Activated T-cell treated with anti-CD3 and anti-CD28 coated beads, Interleukin-2, amount 50 U/mL, for 72 hours (primary cell): ENCODE data around the gene SLC27A4. TPM values are rescaled to one million over a fixed set of nuclear protein-coding genes. Genes with fewer than 3 reads are reported as not detected.

Source experiments
- ATAC-seq, 2 donors: fragments of 150-1000 bp; cut with Tn5 transposase; replicated peaks in 1 of 2; 2 replicates each; pipeline ENCODE4 v1.10.0; 2021; ENCODE audit warnings: moderate library complexity in 2 of 2, mild to moderate bottlenecking in 1 of 2
- DNase-seq, 2 donors: peaks; one replicate each; pipeline ENCODE4 v3.0.0; 2021 to 2022; ENCODE audit warnings: mixed read lengths in 1 of 2
- H3K27ac Mint-ChIP-seq: one replicate; pipeline ENCODE4 v1.8.0; 2022; ENCODE audit warnings: mild to moderate bottlenecking, moderate library complexity, mixed read lengths
- H3K27me3 Mint-ChIP-seq: one replicate; pipeline ENCODE4 v1.8.0; 2022; ENCODE audit warnings: low read depth, mixed read lengths
- H3K36me3 Mint-ChIP-seq, 2 donors: one replicate each; pipeline ENCODE4 v1.8.0; 2022; ENCODE audit warnings: mixed read lengths in 2 of 2, mild to moderate bottlenecking in 1 of 2; ENCODE audit not compliant: insufficient read depth in 2 of 2
- H3K4me1 Mint-ChIP-seq: one replicate; pipeline ENCODE4 v1.8.0; 2022; ENCODE audit warnings: low read depth, mixed read lengths
- H3K4me3 Mint-ChIP-seq, 2 donors: one replicate each; pipeline ENCODE4 v1.8.0; 2022; ENCODE audit warnings: mild to moderate bottlenecking in 2 of 2, mixed read lengths in 2 of 2, moderate library complexity in 2 of 2
- H3K9me3 Mint-ChIP-seq, 2 donors: one replicate each; pipeline ENCODE4 v1.8.0; 2022; ENCODE audit warnings: mixed read lengths in 2 of 2
- total RNA-seq, 2 donors: library from RNA; stranded (reverse); gene quantifications; one replicate each; pipeline ENCODE4 v1.2.3, GENCODE V29; 2022

SLC27A4 gene
- total RNA-seq, 2 donors from 2014 or later = 10.2 to 10.8 TPM

DNA sequence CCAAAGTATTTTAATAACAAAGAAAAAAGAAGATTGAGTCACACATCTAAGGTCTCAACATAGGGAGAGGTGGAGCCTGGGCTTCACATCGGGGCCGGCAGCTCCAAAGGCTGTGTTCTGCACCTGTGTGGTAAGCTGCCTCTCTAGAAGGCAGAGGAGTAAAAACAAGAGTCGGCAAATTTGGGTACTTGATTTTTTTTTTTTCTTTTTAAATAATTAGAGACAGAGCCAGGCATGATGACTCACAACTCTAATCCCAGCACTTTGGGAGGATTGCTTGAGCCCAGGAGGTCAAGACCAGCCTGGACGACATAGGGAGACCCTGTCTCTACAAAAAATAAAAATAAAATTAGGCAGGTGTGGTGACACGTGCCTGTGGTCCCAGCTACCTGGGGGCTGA, 35.5 kb downstream of the SLC27A4 start:
- Mint-ChIP-seq H3K4me3 (no peak overlapping the region), H3K27ac (no peak overlapping the region), H3K27me3 (no peaks in the 10 kb centered on the region), H3K36me3 (peaks cover 5 to 16% of the 10 kb centered on the region in 2 donors), H3K4me1 (peaks cover 22% of the 10 kb centered on the region), H3K9me3 (no peaks in the 10 kb centered on the region)
- DNase-seq (no peak), ATAC-seq (no peak)

DNA sequence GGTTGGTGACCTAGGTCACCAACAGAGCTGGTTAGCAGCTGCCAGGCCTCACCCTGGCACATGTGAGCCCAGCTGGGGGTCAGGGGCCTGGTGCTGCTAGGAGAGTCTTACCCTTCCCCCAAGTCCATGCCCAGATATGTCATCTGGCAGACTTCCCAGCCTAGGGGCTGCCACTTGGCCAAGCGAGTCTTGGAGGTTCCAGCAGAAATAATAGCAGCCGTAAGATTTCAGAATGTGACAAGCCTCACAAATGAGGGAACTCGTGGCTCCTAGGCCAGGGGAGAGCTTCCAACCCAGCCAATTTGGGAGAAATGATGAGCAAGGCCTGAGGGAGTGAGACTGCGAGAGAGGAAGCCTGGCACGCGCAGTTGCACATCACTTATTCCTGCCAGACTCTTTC, 41.9 kb downstream of the SLC27A4 start:
- ATAC-seq (no peak), DNase-seq (no peak)
- H3K36me3 Mint-ChIP-seq = peaks cover 0 to 11% of the 10 kb centered on the region in 2 donors
- no peaks in the 10 kb centered on the region for H3K27me3 Mint-ChIP-seq
- no peaks in the 10 kb centered on the region for H3K9me3 Mint-ChIP-seq
- H3K27ac Mint-ChIP-seq = no peak overlapping the region
- no peaks in the 10 kb centered on the region for H3K4me1 Mint-ChIP-seq
- H3K4me3 Mint-ChIP-seq = no peak overlapping the region

DNA sequence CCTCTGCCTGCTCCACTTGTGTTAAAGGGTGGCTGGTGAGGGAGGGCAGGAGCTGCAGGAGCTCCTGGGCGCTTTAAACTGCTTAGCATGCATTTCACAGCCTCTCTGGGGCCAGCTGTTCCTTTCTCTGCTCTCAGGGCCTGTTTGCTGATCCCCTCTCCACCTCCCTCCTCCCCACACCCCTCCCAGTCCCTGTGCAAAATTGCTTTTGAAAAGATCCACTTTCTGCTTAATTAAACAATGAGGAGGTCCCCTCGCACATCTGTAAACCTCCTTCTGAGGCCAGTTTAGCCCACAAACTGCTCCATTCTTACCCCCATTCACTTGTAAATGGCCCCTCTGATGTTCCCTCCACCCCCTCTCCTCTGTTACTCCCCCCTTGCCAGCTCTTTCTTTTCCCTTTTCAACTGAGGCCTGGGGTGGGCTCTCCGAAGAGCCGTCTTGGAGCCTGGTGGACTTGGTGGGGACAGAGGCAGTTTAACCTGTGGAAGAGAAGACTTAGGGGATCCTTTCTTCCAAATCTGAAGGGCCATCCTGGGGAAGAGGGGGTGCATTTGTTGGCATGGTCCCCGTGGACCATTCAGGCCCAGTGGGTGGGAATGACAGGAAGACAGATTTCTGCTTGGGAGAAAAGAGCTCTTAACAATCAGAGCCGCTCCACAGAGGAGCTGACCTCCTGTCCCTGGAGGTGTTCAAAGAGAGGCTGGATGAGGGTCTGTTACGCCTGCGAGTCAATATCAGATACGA, 42.9 kb downstream of the SLC27A4 start:
- H3K9me3 Mint-ChIP-seq = no peaks in the 10 kb centered on the region
- ATAC-seq = no peak
- peaks cover 0 to 9% of the 10 kb centered on the region in 2 donors for H3K36me3 Mint-ChIP-seq
- H3K4me3 Mint-ChIP-seq = no peak overlapping the region
- DNase-seq = no peak
- H3K27ac Mint-ChIP-seq = no peak overlapping the region
- H3K27me3 Mint-ChIP-seq = no peaks in the 10 kb centered on the region
- no peaks in the 10 kb centered on the region for H3K4me1 Mint-ChIP-seq

DNA sequence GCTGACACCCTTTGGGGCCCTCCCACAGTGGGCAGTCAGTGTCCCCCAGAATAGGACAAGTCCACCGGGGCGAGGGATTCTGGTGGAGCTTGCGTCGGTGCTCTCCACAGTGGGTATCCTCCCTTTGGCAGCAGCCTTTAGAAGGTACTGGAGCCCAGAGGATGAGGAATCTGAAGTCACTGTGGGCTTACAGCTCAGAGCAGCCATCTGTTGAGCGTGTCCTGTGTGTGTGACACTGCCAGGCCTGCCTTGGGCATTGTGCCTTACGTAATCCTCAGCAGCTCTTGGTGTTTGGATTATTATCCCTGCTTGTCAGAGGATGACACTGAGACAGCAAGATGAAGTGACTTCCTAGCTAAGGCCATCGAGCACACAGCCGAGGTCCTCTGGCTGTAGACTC, 43.5 kb downstream of the SLC27A4 start:
- DNase-seq = no peak
- H3K27ac Mint-ChIP-seq = no peak overlapping the region
- H3K27me3 Mint-ChIP-seq = no peaks in the 10 kb centered on the region
- peaks cover 0 to 9% of the 10 kb centered on the region in 2 donors for H3K36me3 Mint-ChIP-seq
- H3K9me3 Mint-ChIP-seq = no peaks in the 10 kb centered on the region
- H3K4me1 Mint-ChIP-seq = no peaks in the 10 kb centered on the region
- no peak overlapping the region for H3K4me3 Mint-ChIP-seq
- ATAC-seq = no peak

DNA sequence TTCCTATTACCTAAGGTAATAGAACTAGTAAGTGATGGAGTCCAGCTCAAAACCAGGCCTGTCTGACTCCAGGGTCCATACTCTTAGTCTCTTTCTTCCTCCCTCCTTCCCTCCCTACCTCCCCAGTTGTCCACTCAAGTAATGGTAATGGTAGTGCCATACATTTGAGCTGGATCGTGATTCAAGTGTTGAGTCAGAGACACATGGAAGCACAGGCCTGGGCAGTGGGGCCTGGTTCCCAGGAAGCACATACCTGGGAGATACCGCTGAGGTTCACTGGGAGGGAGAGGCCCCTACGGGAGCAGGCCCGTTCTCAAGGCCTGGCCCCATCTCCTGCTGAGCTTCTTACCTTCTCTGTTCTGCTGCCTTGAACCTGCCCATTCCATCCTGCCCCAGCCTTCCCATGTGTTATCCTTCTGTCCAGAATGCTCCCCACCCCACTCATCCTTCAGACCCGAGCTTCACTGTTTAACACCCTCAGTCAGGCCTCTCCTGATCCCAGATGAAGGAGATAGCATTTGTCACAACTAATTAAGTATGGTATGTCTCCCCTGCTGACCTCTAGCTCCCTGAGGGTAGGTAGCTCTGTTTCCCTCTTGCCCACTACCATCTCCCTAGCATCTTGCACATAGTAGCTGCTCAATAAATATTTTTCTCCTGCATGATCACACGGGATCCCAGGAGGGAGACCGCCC, 44.6 kb downstream of the SLC27A4 start:
- H3K9me3 Mint-ChIP-seq = no peaks in the 10 kb centered on the region
- peaks cover 0 to 3% of the 10 kb centered on the region in 2 donors for H3K36me3 Mint-ChIP-seq
- ATAC-seq = no peak
- H3K4me3 Mint-ChIP-seq = no peak overlapping the region
- H3K4me1 Mint-ChIP-seq = no peaks in the 10 kb centered on the region
- H3K27me3 Mint-ChIP-seq = no peaks in the 10 kb centered on the region
- DNase-seq = no peak
- no peak overlapping the region for H3K27ac Mint-ChIP-seq

DNA sequence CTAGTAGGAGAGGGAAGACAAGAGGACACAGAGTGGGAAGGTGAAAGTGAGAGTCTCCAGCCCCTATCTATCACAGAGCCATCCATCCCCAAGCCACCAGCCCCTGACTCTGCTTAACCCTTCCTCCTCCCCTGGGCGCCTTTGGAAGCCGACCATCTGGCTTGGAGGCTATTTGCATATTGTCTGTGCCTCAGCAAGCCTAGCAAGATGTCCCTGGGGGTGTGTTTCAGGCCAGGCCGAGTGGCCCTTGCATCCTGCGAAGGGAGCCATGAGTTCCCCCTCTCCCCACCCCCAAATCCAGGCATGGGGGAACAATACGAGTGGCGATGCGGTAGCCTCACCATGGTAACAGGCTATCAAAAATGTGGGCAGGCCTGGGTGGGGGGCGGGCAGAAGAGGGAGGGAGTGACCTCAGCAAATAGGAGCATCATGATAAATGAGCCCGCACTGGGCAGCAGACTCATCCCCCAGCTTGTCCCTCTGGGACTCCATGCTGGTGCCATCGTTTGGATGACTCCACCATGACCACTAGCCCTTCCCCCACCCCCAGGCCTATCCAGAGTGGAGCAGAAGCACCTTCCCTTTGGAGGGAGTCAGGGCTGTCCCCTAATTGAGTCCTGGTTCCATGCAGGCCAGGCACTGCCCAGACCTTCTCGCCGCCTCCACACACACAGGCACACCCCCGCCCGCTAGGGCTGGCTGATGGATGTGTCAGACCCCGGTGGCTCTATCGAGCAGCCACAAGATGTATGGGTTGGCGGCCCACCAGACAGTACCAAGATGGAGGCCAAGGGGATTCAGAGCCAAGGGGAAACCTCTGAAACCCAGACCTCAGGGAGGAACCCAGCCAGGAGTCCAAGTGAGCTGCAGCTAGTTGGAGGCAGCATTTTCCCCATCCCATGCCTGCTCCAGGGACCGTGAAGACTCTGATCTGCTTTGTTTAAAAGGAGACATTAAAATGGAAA, 45.5 kb downstream of the SLC27A4 start:
- Mint-ChIP-seq H3K4me3 (no peak overlapping the region), H3K9me3 (no peaks in the 10 kb centered on the region), H3K27ac (no peak overlapping the region), H3K27me3 (no peaks in the 10 kb centered on the region), H3K36me3 (peaks cover 0 to 3% of the 10 kb centered on the region in 2 donors), H3K4me1 (no peaks in the 10 kb centered on the region)
- no peak for DNase-seq
- no peak for ATAC-seq

DNA sequence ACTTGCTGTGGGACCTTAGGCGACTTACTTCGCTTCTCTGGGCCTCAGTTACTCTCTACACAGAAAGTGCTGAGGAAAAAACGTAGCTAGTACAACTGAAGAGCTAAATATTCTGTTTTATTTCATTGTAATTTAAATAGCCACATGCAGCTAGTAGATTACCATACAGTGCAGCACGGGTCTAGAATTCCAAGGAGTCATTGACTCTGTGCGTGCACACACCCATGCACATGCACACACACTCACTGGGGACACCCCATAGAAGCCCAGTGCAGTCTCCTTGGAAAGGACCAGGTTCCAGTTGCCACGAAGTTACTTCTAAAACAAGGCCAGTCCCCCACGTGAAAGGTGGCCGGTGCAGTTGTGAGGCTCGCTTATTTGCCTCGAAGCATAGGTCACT, 47.8 kb downstream of the SLC27A4 start:
- H3K9me3 Mint-ChIP-seq = no peaks in the 10 kb centered on the region
- ATAC-seq = no peak
- H3K4me3 Mint-ChIP-seq = no peak overlapping the region
- DNase-seq = no peak
- no peaks in the 10 kb centered on the region for H3K27me3 Mint-ChIP-seq
- no peaks in the 10 kb centered on the region for H3K4me1 Mint-ChIP-seq
- no peak overlapping the region for H3K27ac Mint-ChIP-seq
- H3K36me3 Mint-ChIP-seq = peaks cover 0 to 2% of the 10 kb centered on the region in 2 donors

DNA sequence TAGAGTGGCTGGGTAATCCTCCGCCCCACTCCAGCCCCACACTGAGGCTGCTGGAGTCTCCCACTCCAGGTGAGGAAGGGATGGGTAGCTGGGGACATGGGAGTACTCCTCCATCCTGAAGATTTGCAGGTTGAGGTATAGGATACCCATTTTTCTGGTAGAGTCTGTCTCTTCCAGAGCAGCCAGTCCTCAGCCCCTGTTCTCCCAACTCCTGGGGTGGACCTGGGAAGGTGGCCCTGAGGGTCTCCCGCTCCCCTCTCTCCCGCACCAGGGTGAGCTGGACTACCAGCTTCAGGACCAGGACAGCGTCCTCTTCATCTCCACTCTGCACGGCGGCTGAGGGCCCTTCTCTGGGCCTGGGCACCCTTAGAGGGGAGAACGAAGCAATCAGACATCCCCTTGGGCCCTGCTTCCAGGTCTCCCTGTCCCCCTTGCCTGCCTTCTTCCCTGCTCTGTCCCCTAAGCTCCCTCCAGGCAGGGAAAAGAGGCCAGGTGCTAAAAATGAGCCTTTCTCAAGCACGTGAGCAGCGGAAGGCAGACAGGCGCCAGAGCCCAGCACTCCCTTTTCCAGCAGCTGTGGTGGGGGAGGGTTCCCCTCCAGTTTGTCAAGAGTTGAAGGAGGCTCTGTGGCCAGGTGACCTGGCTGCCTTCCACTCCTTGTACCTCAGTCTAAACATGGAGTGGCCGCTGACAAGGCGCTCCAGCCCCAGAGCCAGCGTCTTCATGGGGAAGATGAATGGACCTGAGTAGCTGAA, 49.2 kb downstream of the SLC27A4 start:
- Mint-ChIP-seq H3K36me3 (peaks cover 0 to 2% of the 10 kb centered on the region in 2 donors), H3K4me3 (no peak overlapping the region), H3K9me3 (no peaks in the 10 kb centered on the region), H3K4me1 (no peaks in the 10 kb centered on the region), H3K27me3 (no peaks in the 10 kb centered on the region), H3K27ac (no peak overlapping the region)
- ATAC-seq (no peak), DNase-seq (no peak)

DNA sequence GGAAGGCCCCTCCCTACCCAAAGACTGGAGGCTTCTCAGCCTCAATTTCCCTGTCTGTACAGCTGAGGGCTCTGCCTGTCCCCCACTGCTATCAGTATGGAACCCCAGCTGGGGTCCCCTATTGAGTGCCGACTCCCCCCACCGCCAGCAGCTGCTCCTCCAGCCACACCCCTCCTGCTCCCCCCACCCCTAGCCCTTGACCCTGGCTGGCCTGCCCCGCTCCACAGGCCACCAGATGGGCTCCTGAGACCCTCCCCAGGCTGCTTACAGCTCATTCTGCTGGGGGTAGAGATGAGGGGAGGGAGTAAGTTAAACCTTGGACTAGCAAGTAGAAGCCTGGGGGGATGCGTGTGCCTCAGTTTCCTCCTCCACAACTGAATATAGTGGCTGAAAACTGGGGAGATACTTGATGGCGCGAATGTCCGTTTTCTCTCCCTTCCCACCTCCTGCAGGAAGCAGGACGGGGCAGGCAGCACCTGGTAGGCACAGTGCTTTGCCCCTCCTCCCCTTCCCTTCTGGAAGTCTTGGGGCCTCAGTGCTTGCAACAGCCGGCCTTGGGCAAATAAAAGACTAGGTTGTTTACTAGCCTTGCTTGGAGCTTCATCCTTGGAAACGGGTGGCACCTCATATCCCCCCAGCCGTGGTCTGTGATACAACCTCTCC, 50.0 kb downstream of the SLC27A4 start:
- no peaks in the 10 kb centered on the region for H3K9me3 Mint-ChIP-seq
- DNase-seq (no peak), ATAC-seq (no peak)
- no peaks in the 10 kb centered on the region for H3K27me3 Mint-ChIP-seq
- H3K27ac Mint-ChIP-seq = no peak overlapping the region
- H3K4me1 Mint-ChIP-seq = no peaks in the 10 kb centered on the region
- peaks cover 0 to under 1% of the 10 kb centered on the region in 2 donors for H3K36me3 Mint-ChIP-seq
- H3K4me3 Mint-ChIP-seq = no peak overlapping the region

DNA sequence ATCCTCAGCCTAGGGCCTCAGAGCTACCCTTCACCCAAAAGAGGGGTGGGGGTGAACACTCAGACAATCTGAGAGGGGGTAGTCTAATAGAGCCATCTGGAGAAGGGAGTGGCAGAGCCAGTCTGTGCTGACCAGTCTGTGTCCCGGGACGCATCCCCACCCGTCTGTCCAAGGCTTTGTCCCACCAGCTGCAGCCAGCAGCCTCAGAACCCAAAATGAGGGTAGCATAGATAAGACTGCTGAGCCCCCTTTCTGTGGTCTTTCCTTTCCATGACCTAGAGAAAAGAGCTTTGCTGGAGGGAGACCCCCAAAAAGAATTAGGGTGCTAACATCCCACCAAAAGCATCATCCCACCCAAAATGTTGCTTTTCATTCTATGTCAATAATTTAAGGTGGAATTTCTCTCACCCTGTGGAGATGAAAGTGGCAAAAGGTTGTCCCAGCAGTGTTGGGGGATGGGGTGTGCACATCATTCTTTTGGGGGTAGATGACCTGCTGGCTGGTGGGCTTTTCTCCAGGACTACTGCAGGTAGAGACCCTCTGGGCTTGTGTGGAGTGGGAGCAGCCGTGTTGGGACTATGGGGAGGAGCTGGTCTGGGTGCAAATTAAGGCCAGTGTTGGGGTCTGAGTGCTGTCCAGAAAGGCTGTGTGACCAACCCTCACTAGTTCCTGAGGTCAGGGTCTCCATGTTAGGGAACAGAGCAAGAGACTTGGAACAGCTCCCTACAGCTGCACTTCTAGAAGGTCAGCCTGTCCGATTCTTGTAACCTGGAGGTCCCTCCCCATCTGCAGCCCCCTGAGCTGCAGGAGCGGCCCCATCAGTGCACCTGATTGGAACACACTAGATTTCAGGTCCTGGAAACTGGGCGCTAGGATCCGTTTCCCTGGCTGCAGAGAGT, 50.7 kb downstream of the SLC27A4 start:
- no peaks in the 10 kb centered on the region for H3K36me3 Mint-ChIP-seq
- no peaks in the 10 kb centered on the region for H3K9me3 Mint-ChIP-seq
- no peak overlapping the region for H3K4me3 Mint-ChIP-seq
- DNase-seq = no peak
- no peaks in the 10 kb centered on the region for H3K27me3 Mint-ChIP-seq
- ATAC-seq = no peak
- H3K4me1 Mint-ChIP-seq = no peaks in the 10 kb centered on the region
- no peak overlapping the region for H3K27ac Mint-ChIP-seq

DNA sequence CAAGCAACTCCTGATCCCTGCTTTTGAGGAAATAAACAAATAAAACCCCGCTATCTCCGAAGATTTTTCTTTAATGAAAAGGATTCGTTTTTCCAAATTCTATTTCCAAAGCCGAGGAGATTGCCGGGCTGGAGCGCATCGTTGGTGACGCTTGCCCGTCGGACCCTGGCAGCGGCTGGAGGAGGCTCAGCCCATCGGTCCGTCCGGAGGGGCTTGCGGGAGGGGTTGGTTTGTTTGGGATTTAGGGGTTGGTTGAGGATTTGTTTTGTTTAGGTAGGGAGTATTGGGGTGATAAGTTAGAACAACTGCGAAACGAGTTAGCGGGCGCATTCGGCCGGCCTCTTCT, 51.6 kb downstream of the SLC27A4 start:
- DNase-seq (no peak), ATAC-seq (no peak)
- Mint-ChIP-seq H3K36me3 (no peaks in the 10 kb centered on the region), H3K4me3 (no peak overlapping the region), H3K9me3 (no peaks in the 10 kb centered on the region), H3K4me1 (no peaks in the 10 kb centered on the region), H3K27ac (no peak overlapping the region), H3K27me3 (peaks cover 5% of the 10 kb centered on the region)
